ENCODE results near the gene SLC6A3. TPM values are rescaled to one million over a fixed set of nuclear protein-coding genes. Genes with fewer than 3 reads are reported as not detected.

SLC6A3 gene
- total and polyA plus RNA-seq, 2 donors (not counting 1 experiment from before 2014, with no cell fraction given), result not detected

GRCh38 chr5:1420211-1421195 is 24.7 kb downstream of the SLC6A3 start:
- Histone ChIP-seq H3K27me3 (ENCODE audit: control insufficient read depth, insufficient read depth, low read length) (no peaks in the 10 kb centered on the region), H4K20me1 (ENCODE audit: control insufficient read depth, extremely low read depth, insufficient read depth, low read length) (no peaks in the 10 kb centered on the region), H3K4me2 (ENCODE audit: extremely low read depth, insufficient read depth, low read length) (no peak overlapping the region), H3K4me3 (replicated peaks in 1 of 4; ENCODE audit: control extremely low read depth in 1 of 4, insufficient read depth in 1 of 4, low read depth in 3 of 4, low read length in 4 of 4) (no peak overlapping the region), H2AFZ (ENCODE audit: low read length) (no peak overlapping the region), H3K36me3 (ENCODE audit: control insufficient read depth, insufficient read depth, low read length) (no peaks in the 10 kb centered on the region), H3K9ac (ENCODE audit: insufficient read depth, low read length) (no peak overlapping the region), H3K9me3 (ENCODE audit: control insufficient read depth, insufficient read depth, low read depth, low read length) (no peaks in the 10 kb centered on the region), H3K27ac (ENCODE audit: insufficient read depth, low read length) (no peak overlapping the region), H3K4me1 (ENCODE audit: control insufficient read depth, extremely low read depth, insufficient read depth, low read length) (no peaks in the 10 kb centered on the region), H3K79me2 (ENCODE audit: control insufficient read depth, insufficient read depth, low read length) (no peaks in the 10 kb centered on the region)
- DNase-seq (ENCODE audit: low read depth in 2 of 2), result no peak
- TF ChIP-seq CTCF (conservative IDR thresholded peaks at IDR 0.05 in 1 of 2, IDR thresholded peaks at IDR 0.05 in 1 of 2; ENCODE audit: low read depth in 1 of 2, low read length in 2 of 2) (no peak), EZH2 (IDR thresholded peaks at IDR 0.05; ENCODE audit: low read length, missing control alignments) (no peak)

GRCh38 chr5:1419476-1420210 is 25.6 kb downstream of the SLC6A3 start:
- Histone ChIP-seq H4K20me1 (ENCODE audit: control insufficient read depth, extremely low read depth, insufficient read depth, low read length) (no peaks in the 10 kb centered on the region), H3K9me3 (ENCODE audit: control insufficient read depth, insufficient read depth, low read depth, low read length) (no peaks in the 10 kb centered on the region), H3K4me1 (ENCODE audit: control insufficient read depth, extremely low read depth, insufficient read depth, low read length) (no peaks in the 10 kb centered on the region), H2AFZ (ENCODE audit: low read length) (no peak overlapping the region), H3K4me3 (replicated peaks in 1 of 4; ENCODE audit: control extremely low read depth in 1 of 4, insufficient read depth in 1 of 4, low read depth in 3 of 4, low read length in 4 of 4) (no peak overlapping the region), H3K79me2 (ENCODE audit: control insufficient read depth, insufficient read depth, low read length) (no peaks in the 10 kb centered on the region), H3K27me3 (ENCODE audit: control insufficient read depth, insufficient read depth, low read length) (no peaks in the 10 kb centered on the region), H3K36me3 (ENCODE audit: control insufficient read depth, insufficient read depth, low read length) (no peaks in the 10 kb centered on the region), H3K9ac (ENCODE audit: insufficient read depth, low read length) (no peak overlapping the region), H3K27ac (ENCODE audit: insufficient read depth, low read length) (no peak overlapping the region), H3K4me2 (ENCODE audit: extremely low read depth, insufficient read depth, low read length) (no peak overlapping the region)
- no peak for DNase-seq (ENCODE audit: low read depth in 2 of 2)
- TF ChIP-seq CTCF (conservative IDR thresholded peaks at IDR 0.05 in 1 of 2, IDR thresholded peaks at IDR 0.05 in 1 of 2; ENCODE audit: low read depth in 1 of 2, low read length in 2 of 2), result no peak
- TF ChIP-seq EZH2 (IDR thresholded peaks at IDR 0.05; ENCODE audit: low read length, missing control alignments), result no peak

- Histone ChIP-seq H3K36me3 (ENCODE audit: control insufficient read depth, insufficient read depth, low read length) (no peaks in the 10 kb centered on the region), H3K9me3 (ENCODE audit: control insufficient read depth, insufficient read depth, low read depth, low read length) (no peaks in the 10 kb centered on the region), H3K4me1 (ENCODE audit: control insufficient read depth, extremely low read depth, insufficient read depth, low read length) (no peaks in the 10 kb centered on the region), H3K79me2 (ENCODE audit: control insufficient read depth, insufficient read depth, low read length) (no peaks in the 10 kb centered on the region), H3K27me3 (ENCODE audit: control insufficient read depth, insufficient read depth, low read length) (no peaks in the 10 kb centered on the region), H3K4me2 (ENCODE audit: extremely low read depth, insufficient read depth, low read length) (no peak overlapping the region), H3K27ac (ENCODE audit: insufficient read depth, low read length) (no peak overlapping the region), H2AFZ (ENCODE audit: low read length) (no peak overlapping the region), H3K9ac (ENCODE audit: insufficient read depth, low read length) (no peak overlapping the region), H3K4me3 (replicated peaks in 1 of 4; ENCODE audit: control extremely low read depth in 1 of 4, insufficient read depth in 1 of 4, low read depth in 3 of 4, low read length in 4 of 4) (no peak overlapping the region), H4K20me1 (ENCODE audit: control insufficient read depth, extremely low read depth, insufficient read depth, low read length) (no peaks in the 10 kb centered on the region)
- no peak for DNase-seq (ENCODE audit: low read depth in 2 of 2)
- TF ChIP-seq CTCF (conservative IDR thresholded peaks at IDR 0.05 in 1 of 2, IDR thresholded peaks at IDR 0.05 in 1 of 2; ENCODE audit: low read depth in 1 of 2, low read length in 2 of 2), result no peak
- TF ChIP-seq EZH2 (IDR thresholded peaks at IDR 0.05; ENCODE audit: low read length, missing control alignments), result no peak
Observed at GRCh38 chr5:1418921-1419280, 26.3 kb downstream of the SLC6A3 start.

Measured in fibroblast of lung (primary cell).